DLD1 (cell line): Measurements from ENCODE around the gene KIF20B.
"Not testable (repeated sequence)": the region's sequence is repeated elsewhere in the genome, so short reads cannot be mapped to it uniquely, and the experiment has no call there.

Experiments used
- in situ Hi-C: cut with HindIII; loops from 2 replicates; pipeline ENCODE4 v1.10.0; 2017; ENCODE audit warnings: low sequenced_read_pairs

KIF20B gene

DNA sequence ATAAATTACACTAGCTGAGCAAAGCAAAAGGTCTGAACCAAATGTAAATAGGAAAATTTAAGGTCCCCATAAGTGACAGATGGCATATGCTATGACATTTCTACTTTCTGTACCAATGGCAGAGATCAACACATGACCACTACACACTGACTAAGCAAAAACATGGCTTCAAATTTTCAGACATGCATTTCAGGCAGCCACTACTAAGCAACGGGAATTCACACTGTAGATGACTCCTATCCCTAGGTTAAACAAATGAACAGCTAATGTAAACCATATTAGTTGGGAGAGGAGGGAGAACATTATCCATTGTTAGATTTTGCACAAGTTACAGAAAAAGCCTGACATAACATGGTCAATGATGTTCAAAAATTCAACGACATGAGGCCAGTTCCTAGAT lies 11.4 kb upstream of the KIF20B start:
- in situ Hi-C loops = no loop called here

DNA sequence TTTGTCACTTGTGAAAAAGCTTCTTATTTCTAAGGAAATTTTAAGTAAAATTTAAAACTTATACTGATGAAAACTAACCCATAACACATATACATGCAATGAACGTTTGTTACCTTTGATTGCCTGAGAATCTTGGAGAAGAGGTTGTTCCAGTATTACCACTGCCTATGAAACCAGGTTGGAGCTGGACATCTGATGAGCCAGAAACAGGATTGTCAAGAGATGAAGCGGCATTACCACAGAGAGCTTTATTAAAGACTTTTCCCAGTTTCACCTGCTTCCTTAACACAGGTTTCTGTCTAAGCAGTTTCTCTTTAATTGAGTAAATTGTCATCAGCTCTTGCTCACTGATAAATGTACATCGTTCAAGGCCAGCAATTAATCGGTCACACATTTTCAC lies 9.0 kb upstream of the KIF20B start:
- in situ Hi-C loops = no loop called here

DNA sequence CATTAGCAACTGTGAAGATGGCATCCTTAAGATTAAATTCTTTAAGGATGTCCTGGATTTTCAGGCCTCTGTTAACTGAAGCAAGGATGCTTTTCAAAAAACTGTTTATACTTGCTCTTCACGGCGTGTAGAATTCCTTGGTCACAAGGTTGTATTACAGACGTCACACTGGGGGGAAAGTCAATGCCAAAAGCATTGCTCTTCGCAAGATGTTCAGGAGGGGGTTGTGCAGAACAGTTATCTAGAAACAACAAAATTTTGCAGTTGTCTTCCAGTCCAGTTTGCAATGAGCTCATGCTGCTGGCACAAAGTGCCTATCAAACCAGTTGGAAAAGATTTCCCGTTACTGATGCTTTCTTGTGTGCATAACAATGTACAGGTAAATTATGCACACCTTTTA lies 8.2 kb upstream of the KIF20B start:
- in situ Hi-C loops = no loop called here

DNA sequence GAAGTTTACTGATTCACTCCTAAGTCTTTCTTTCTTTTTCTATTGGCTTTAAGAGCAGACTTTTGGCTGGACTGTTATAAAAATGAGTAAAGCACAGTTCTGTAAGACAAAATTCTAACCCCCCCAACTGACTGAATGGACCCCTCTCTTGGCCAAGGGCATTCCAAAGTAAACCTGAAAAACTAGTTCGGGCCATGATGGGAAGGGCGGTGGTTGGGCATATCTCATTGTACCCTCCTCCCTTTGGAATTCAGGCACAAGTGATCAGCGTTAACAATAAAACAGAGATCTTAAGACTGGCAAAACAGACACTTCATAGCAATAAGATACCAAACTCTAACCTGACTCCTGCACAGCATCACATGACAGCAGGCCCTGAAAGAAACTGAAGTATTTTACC lies 6.1 kb upstream of the KIF20B start:
- in situ Hi-C loops = no loop called here

DNA sequence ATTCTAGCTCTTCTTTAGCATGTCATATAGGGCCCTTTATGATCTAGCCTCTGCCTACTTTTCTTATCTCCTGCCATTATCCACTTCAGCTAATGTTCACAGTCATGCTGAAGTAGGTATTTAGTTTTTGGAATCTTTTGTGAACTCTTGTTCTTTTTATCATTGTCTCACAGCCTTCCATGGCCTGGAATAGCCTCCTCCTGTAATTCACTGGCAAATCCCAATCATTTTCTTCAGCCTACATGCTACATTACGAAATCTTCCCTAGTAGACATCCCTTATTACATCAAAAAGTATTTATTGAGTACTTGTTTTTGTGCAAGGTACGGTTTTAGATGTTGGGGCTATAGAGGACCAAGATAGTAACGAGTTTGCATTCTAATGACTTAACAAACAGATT lies 3.4 kb upstream of the KIF20B start:
- in situ Hi-C loops = no loop called here

DNA sequence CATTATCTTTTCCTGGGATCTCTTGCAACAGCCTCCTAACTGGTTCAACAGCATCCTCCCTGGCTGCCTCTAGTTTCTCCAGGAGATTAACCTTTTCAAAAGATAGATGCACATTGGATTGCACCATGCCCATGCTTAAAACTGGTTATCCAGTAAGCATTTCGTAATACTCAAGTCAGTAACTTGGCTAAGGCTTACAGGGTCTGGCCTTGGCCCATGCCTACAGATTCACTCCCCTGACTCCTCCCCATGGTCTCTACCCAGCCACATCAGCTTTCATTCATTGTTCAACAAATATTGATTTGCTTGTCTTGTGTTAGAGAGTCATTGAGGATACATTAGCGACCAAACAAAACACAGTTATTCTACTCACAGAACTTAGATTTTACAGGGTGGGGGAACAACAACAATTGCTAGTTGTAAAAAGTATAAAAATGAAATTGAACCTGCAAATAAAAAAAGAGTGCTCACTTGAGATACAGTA lies 1.8 kb upstream of the KIF20B start:
- in situ Hi-C loops = no loop called here

DNA sequence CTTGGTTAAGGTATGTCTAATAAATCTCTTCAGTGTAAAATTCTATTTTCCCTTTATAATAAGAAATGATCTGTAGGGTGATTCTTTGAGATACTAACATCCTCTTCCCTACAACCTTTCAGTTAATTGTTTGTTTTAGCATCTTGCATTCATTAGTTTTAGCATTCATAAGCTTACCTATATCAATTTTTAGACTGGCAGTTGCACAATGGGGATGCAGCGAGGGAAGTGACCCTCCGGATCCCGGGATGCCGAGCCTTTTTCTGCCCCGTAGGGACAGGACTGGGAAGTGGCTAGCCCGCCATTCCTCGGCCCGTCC lies 508 bp upstream of the KIF20B start:
- in situ Hi-C loops = no loop called here

DNA sequence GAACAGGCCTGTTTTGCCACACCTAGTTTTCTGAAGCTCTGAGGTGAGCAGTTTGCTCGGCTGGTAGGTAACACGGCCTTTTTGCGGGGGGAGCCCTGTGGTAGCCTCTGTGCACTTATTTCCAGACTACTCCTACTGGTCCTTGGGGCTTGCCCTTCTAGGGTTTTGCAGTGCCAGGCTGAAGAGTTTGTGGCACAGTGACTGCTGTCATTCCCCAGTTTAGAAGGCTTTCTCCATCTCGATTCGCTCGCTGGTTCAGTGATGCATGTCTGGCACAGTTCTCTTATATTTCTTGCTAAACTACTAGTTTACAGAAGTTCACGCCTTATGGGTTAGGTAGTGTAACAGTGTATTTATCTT lies 711 bp downstream of the KIF20B start:
- in situ Hi-C loops = no loop called here

DNA sequence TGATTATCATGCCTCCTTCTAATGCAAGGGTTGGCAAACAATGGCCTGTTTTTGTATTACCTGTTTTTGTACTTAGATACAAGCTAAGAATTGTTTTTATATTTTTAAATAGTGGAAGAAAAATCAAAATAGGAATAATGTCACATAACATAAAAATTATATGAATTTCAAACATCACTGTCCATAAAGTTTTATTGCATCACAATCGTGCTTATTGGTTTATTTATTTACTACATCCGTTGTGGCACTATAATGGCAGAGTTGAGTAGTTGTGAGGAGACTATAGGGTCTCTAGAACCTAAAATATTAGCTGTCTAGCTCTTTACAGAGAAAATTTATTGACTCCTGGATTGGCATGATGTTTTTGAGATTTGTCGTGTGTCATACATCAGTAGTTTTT lies 4.1 kb downstream of the KIF20B start:
- in situ Hi-C loops = no loop called here

DNA sequence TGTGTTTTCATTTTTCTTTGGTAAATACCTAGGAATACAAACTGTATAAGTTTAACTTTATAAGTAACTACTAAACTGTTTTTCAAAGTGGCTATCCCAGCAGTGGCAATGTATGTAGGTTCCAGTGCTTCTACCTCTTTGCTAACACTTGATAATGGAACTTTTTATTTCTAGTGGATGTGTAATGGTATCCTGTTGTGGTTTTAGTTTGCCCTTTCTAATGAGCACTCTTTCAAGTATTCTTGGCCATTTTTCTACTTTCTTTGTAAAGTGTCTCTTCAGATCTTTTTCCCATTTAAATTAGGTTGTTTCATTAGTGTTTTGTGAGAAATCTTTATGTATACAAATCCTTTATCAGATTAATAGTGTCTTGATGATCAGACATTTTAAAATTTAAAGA lies 4.6 kb downstream of the KIF20B start:
- in situ Hi-C loops = no loop called here

DNA sequence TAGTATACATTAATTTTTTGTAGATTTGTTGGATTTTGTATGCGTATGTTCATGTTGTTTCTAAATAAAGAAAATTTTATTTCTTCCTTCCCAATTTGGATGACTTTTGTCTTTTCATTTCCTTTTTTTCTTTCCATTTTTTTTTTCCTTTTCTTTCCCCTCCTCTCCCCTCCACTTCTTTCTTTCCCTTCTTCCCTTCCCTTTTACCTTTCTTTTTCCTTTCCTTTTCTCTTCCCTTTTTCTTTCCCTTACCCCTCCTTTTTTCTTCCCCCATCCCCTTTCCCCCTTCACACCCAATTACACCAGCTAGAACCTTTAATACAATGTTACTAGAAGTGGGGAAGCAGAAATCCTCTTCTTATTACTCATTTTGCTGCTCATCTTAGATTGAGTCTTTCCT lies 6.0 kb downstream of the KIF20B start:
- in situ Hi-C loops = no loop called here

DNA sequence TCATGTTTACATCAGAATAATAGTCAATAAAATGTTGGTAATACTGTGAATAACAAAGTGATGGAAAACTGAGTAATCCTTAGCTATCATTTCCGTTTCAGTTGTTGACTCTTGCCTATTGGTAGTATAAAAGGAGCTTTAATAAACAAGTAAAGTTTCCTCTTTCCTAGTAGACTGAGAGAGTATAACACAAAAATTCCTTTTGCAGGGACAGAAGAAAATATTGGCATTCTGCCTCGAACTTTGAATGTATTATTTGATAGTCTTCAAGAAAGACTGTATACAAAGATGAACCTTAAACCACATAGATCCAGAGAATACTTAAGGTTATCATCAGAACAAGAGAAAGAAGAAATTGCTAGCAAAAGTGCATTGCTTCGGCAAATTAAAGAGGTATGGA lies 9.4 kb downstream of the KIF20B start:
- in situ Hi-C loops = no loop called here

DNA sequence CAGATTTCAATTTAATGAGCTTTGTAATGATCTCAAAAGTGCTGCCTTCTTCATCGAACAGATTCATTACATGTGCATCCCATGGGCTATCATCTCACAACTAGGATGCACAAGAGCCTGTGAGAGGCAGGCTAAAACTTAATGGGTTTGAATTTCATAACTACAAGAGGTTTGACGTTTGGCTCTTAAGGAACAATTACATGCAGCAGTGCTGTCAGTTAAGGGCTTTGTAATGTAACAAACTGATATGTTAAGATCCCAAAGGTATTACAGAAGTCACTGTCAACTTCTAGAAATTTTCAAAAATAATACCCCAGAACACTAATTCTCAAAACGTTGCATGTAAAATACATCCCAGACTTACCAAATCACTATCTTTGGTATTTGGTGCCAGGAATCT lies 33.2 kb downstream of the KIF20B start:
- in situ Hi-C loops = no loop called here

DNA sequence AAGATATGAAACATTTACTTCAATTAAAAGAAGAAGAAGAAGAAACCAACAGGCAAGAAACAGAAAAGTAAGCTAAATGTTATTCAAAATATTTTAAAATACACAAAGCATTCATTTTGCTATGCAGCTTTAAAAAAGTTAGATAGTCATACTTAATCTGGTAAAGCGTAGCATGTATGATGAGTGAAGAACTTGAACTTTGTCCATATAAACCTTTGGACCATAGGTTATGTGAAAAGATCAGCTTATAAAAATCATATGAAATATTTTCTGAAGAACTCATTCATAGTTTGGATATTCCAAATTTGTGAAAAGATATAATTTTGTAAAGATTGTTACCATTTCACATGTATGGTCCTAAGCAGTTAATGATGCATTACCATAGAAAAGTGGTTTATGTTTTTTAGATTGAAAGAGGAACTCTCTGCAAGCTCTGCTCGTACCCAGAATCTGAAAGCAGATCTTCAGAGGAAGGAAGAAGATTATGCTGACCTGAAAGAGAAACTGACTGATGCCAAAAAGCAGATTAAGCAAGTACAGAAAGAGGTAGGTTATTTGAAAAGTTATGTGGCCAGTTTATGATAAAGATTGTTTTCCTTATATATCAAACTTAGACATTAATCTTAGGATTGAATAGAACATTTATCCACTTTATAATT lies 37.3 kb downstream of the KIF20B start:
- in situ Hi-C loops = no loop called here

DNA sequence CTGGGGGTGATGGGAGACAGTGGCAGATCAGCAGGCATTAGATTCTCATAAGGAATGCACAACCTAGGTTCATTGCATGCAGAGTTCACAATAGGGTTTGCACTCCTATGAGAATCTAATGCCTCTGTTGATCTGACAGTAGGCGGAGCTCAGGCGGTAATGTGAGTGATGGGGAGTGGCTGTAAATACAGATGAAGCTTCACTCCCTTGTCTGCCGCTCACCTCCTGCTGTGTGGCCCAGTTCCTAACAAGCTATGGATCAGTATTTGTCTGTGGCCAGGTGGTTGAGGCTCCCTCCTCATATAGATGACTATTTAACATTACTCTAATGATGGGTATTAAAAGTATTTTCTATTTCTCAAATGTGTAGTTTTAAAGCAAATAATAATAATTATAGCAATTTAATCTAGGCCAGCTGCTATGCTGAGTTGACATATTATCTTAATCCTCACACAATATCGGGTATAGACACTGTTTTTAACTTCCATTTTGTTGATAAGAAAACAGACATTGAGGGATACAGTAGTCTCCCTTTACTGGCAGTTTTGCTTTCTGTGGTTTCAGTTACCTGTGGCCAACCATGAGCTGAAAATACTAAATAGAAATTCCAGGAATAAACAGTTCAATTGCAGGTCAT lies 39.9 kb downstream of the KIF20B start:
- in situ Hi-C loops = no loop called here

DNA sequence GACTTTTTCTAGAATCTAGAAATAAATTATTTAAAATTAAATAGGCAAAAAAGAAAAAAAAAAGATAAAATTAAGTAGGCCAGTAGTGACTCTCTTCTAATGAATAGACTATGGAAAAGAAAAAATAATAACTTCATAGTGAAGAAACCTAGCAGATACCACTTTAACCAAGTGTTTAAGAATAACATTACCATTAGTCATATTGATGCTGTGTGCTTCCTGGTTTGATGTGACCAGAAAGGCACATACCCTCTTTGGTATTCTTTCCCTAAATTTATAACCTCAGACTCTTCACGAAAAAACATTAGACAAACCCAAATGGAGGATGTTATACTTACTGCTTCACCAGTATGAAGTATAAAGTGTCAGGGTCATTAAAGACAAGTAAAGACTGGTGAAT lies 42.6 kb downstream of the KIF20B start:
- in situ Hi-C loops = no loop called here

DNA sequence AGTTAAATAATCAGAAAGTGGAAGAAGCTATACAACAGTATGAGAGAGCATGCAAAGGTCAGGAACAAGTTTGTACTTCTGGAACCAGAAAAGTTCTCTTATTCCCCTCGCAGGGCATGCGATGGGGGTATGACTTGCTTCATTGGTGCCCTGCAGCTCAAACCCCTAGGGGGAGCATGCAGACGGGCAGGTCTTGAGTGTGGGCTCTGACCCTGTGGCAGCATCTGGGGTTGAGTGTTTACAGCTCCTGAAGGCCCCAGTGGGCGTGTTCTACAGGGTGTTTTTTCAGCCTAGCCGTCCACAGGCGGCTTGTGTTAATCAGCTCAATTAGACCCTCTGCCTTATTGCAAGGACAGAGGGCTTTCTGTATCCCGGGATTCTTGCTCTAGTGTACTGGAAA lies 44.5 kb downstream of the KIF20B start:
- in situ Hi-C loops = no loop called here

DNA sequence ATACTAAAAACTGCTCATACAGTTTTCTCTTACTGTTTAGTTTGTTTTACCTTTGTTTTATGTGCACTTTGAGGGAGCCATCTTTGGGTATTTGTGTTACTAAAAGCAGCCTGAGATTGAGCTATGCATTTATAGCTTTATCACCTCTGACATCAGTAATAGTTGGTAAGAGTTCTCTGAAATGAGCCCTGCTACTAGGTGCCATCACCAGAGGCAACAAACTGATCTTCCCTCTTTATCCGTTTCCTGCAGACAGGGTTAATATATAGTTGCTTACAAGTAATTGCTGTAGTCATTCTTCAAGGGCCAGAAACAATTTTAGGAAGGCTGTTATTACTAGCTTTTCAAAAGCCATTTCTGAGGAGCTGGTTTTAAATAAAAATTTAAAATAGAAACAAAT lies 49.1 kb downstream of the KIF20B start:
- in situ Hi-C loops = no loop called here

DNA sequence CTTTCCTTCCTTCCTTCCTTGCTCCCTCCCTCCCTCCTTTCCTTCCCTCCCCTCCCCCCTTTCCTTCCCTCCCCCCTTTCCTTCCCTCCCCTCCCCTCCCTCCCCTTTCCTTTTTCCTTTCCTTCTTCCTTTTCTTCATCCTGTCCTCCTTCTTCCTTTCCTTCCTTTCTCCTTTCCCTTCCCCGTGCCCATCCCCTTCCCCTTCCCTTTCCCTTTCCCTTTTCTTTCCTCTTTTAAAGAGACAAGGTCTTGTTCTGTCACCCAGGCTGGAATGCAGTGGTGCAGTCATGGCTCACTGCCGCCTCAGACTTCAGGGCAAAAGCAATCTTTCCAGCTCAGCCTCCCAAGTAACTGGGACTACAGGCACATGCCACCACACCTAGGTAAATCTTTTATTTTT lies 54.0 kb downstream of the KIF20B start:
- in situ Hi-C loops = no loop called here

DNA sequence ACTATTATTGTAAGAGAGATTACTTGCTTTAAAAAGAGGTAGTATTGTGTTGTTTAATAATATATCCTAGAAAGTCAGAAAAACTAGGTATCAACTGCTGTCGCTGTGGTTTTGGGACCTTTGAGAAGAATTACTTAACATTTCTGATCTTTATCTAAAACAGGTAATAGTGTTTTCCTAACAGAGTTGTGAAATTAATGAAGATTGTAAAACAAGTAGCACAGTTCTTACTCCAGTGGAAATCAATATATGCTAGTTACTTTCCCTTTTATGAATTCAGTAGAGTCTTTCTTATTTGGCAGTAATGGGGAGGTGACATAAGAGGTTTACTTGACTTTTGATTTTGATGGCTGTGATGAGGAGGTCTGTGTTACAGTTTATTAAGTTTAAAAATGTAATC lies 58.1 kb downstream of the KIF20B start:
- in situ Hi-C loops = no loop called here

DNA sequence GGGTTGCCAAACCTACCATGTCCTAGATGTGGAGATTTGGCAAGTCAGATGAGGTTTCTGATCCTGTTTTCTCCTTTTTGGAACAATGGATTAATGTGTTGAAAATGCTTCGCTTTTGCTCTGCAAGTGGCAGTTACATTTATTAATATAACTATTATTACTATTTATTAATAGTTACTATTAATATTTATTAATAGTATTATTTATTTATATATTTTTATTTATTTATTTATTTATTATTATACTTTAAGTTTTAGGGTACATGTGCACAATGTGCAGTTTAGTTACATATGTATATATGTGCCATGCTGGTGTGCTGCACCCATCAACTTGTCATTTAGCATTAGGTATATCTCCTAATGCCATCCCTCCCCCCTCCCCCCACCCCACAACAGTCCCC lies 62.3 kb downstream of the KIF20B start:
- in situ Hi-C loops = not testable (repeated sequence)

DNA sequence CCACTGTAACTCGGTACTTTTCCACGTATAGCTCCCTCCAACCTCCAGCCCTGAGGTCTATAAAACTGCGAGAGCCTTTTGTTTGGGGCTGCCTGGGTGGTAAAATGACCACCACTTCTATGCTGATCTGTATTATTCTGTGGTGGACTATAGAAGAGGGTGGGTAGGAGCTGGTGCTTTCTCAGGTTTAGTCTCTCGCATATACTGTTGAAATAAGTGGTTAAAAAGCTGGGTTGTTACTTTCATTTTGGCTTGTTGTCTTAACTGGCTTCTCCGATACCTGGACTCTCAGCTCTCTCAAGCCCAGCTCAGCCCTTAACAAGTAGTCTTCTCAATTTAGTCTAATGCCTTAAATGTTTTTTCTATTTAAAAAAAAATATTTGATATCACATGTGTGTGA lies 70.3 kb downstream of the KIF20B start:
- in situ Hi-C loops = no loop called here

DNA sequence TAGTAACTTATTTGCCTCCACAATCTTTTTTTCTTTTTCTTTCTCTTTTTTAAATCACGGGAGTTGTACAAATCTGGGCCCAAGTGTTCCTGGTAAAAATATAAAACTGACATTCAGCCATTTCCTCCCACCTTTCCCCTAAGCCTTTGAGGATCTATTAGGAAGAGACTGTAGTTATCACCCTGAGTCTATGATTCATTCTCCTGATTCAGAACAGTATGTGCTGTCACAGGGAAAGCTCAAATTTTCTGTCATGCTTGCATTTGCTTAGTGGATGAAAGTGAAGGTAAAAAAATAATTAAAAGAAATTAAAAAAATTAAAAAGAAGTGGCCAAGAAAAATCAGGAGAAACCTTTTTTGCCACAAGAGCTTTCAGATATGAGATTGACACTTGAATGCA lies 71.7 kb downstream of the KIF20B start:
- in situ Hi-C loops = no loop called here
